Endothelial cell (in vitro differentiated cells): ENCODE data around the gene PAQR3. TPM values are rescaled to one million over a fixed set of nuclear protein-coding genes. Genes with fewer than 3 reads are reported as not detected.

Experiments used
- DNase-seq: peaks from one replicate; pipeline ENCODE4 v3.0.0; 2021; ENCODE audit warnings: low spot score
- H3K27ac Mint-ChIP-seq: one replicate; pipeline ENCODE4 v1.8.0; 2021; ENCODE audit warnings: mixed read lengths, inconsistent platforms; ENCODE audit not compliant: unreplicated experiment
- H3K27me3 Mint-ChIP-seq: one replicate; pipeline ENCODE4 v1.8.0; 2021; ENCODE audit warnings: mild to moderate bottlenecking, moderate library complexity, mixed read lengths, inconsistent platforms; ENCODE audit not compliant: unreplicated experiment
- H3K36me3 Mint-ChIP-seq: one replicate; pipeline ENCODE4 v1.8.0; 2021; ENCODE audit warnings: mild to moderate bottlenecking, low read depth, mixed read lengths, inconsistent platforms; ENCODE audit not compliant: unreplicated experiment
- H3K4me1 Mint-ChIP-seq: one replicate; pipeline ENCODE4 v1.8.0; 2021; ENCODE audit warnings: mild to moderate bottlenecking, mixed read lengths, inconsistent platforms; ENCODE audit not compliant: unreplicated experiment
- H3K4me3 Mint-ChIP-seq: one replicate; pipeline ENCODE4 v1.8.0; 2021; ENCODE audit warnings: mild to moderate bottlenecking, mixed read lengths, inconsistent platforms; ENCODE audit not compliant: unreplicated experiment
- H3K9me3 Mint-ChIP-seq: one replicate; pipeline ENCODE4 v1.8.0; 2021; ENCODE audit warnings: mixed read lengths, inconsistent platforms; ENCODE audit not compliant: unreplicated experiment
- CTCF ChIP-seq: fragments of 200-600 bp; sonication (generic); IDR thresholded peaks from one replicate; pipeline ENCODE4 v1.5.0; 2021; ENCODE audit warnings: antibody characterized with exemption; ENCODE audit not compliant: unreplicated experiment
- total RNA-seq: library from RNA; stranded (reverse); fragmentation: NEBNext Ultra II Directional; extraction: Animal tissue kit (Norgen Biotek cat#: 25700); gene quantifications from one replicate; pipeline ENCODE4 v1.2.1, GENCODE V29; 2021; ENCODE audit not compliant: unreplicated experiment

Gene PAQR3
- total RNA-seq, 1 donor from 2014 or later, result 28.9 TPM

- Mint-ChIP-seq H3K27ac (no peak overlapping the region), H3K9me3 (no peaks in the 10 kb centered on the region), H3K27me3 (no peaks in the 10 kb centered on the region), H3K36me3 (peaks cover 5% of the 10 kb centered on the region), H3K4me1 (peaks cover 18% of the 10 kb centered on the region), H3K4me3 (no peak overlapping the region)
- no peak for DNase-seq
- TF ChIP-seq CTCF, result no peak
These were observed 32.1 kb upstream of the PAQR3 start for GRCh38 chr4:78971326-78971725.

- Mint-ChIP-seq H3K4me3 (no peak overlapping the region), H3K27ac (no peak overlapping the region), H3K4me1 (peaks cover 5% of the 10 kb centered on the region), H3K36me3 (no peaks in the 10 kb centered on the region), H3K27me3 (no peaks in the 10 kb centered on the region), H3K9me3 (no peaks in the 10 kb centered on the region)
- TF ChIP-seq CTCF, result no peak
- no peak for DNase-seq
These were observed 23.4 kb upstream of the PAQR3 start for GRCh38 chr4:78962597-78963115.

GRCh38 chr4:78960926-78961325 lies 21.7 kb upstream of the PAQR3 start:
- no peaks in the 10 kb centered on the region for H3K9me3 Mint-ChIP-seq
- no peak for DNase-seq
- TF ChIP-seq CTCF, result no peak
- H3K36me3 Mint-ChIP-seq, result no peaks in the 10 kb centered on the region
- peaks cover 5% of the 10 kb centered on the region for H3K4me1 Mint-ChIP-seq
- no peaks in the 10 kb centered on the region for H3K27me3 Mint-ChIP-seq
- no peak overlapping the region for H3K27ac Mint-ChIP-seq
- H3K4me3 Mint-ChIP-seq, result no peak overlapping the region

GRCh38 chr4:78956975-78957374 lies 17.7 kb upstream of the PAQR3 start:
- no peaks in the 10 kb centered on the region for H3K27me3 Mint-ChIP-seq
- H3K27ac Mint-ChIP-seq, result no peak overlapping the region

More at GRCh38 chr4:78956975-78957374, 17.7 kb upstream of the PAQR3 start:
- DNase-seq, result no peak
- Mint-ChIP-seq H3K9me3 (no peaks in the 10 kb centered on the region), H3K36me3 (no peaks in the 10 kb centered on the region), H3K4me1 (peaks cover 14% of the 10 kb centered on the region), H3K4me3 (no peak overlapping the region)
- TF ChIP-seq CTCF, result no peak
